ENCODE data around the gene DOCK10.

Gene DOCK10

DNA sequence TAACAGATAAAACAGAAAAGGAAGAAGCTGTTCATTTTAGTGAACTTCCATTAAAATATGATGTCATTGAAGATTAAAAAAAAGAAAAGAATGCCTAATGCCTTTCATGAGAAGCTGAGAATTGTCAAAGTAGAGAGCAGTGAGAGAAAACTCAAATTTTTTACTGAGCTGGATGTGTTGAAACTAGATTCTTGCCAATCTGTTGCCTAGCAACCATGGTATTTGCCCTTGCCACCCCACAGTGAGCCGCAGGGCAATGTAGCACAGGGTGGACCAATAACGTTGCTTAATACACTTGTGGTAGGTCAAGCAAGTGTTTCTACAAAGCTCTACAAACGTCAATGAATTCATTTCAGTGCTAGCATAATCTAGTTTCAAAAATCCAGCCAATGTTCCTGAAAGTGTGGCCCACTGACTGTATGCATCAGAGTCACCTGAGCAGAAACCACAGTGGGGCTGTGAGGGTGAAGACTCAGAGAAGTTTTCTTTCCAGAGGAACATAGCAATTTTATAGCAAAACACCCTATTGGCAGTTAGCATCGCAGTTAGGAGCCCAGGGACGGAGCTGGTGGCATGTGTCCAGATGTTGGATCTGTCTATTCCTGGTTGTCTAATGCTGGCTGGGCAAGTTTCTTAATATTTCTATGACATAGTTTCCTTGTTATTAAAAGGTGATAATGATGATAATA, 132.2 kb downstream of the DOCK10 start:
- DNase-seq: peak; percentile 53 to 82

DNA sequence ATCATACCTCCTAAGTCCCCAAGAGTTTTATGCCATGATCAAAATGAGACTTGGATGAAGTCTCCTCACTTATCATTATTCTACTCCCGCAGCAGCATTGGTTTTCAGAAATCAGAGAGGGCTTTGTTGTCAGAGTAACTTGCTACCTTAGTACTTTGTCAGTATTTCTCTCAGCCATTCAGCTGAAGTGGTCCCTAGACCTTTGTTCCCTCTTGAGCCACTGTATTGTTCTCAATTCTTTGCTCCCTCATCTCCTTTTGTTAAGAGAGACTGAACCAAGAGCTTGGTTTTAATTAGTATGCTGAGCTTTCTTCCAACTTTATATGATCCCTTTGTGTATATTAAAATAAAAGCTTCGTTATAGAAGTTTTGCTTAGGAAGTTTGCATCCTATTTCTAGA, 133.4 kb downstream of the DOCK10 start:
- no peak for DNase-seq

- DNase-seq: no peak
These were observed 137.9 kb downstream of the DOCK10 start for GRCh38 chr2:224904381-224904780.

- no peak for DNase-seq
These were observed 138.6 kb downstream of the DOCK10 start for GRCh38 chr2:224903621-224904020.

- peak; percentile 41 to 78 for DNase-seq
These were observed 141.1 kb downstream of the DOCK10 start for GRCh38 chr2:224901121-224901676.

GRCh38 chr2:224895377-224895776, 146.9 kb downstream of the DOCK10 start:
- DNase-seq: no peak

DNA sequence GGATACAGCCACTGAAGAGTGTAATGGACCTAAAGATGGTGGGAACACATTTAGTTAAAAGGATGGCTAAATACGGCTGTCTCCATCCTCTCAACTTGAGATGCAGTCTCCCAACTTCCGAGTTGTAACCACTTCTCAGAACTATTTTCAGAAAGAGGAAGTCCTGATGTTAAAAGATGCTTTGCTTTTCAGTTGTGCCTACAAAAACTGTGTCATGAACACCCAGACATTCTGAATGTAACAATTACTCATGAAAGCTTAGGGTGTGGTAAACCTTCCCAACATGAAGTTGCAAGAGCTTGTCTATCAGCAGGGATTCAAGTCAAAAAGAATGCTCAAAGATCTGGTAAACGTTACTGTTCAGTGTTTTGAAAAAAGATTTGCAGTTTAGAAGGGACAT, 147.9 kb downstream of the DOCK10 start:
- no peak for DNase-seq

GRCh38 chr2:224893848-224894247, 148.4 kb downstream of the DOCK10 start:
- DNase-seq: no peak

DNA sequence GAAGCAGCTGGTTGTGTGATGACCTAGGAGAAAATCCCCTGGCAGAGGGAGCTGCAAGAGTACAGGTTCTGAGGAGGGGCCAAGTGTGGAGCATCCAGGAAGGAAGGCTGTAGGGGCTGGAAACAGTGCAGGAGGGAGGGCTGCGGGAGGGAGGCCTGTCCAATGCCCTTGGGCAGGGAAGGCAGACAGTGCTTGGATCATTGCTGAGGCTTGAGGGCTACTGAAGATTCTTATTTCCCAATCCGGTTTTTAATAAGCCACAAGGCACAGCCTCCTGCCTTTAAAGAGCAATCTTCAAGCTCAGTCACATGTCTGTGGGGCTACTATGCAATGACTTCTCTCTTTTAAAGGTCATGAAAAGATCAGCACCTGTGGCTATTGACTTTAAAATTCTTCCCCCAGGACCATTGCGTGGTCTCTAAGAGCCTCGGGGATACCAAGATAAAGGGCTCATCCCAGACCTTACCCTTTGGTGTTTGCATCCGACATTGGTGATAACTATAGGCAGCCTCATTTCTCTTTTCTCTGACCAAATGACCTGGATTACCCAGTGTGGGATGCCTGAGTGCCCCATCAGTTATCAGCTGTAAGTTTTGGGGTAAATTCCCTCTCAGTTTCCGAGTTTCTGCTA, 149.6 kb downstream of the DOCK10 start:
- DNase-seq: no peak

DNA sequence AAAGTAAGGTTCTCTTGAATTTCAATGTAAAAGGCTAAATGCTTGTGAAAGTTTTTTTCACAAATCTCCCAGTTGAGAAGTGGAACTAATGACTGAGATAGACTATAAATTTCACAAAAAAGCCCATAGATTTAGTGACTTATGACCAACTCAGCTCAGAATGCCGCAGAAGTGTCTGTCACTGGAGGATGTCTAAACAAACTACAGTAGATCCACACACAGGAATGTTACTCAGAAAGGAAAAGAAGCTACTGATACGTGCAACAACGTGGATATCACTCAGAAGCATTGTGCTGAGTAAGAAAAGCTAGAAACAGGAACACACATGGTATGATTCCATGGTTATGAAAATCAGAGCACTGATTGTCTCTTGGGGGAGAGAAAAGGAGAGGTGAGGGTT, 151.9 kb downstream of the DOCK10 start:
- no peak for DNase-seq

GRCh38 chr2:224887141-224887540, 155.1 kb downstream of the DOCK10 start:
- no peak for DNase-seq

- DNase-seq: no peak
These were observed 156.3 kb downstream of the DOCK10 start for GRCh38 chr2:224885836-224886547.

- no peak for DNase-seq
These were observed 157.0 kb downstream of the DOCK10 start for GRCh38 chr2:224885291-224885690.

GRCh38 chr2:224884188-224884587, 158.1 kb downstream of the DOCK10 start:
- no peak for DNase-seq

DNA sequence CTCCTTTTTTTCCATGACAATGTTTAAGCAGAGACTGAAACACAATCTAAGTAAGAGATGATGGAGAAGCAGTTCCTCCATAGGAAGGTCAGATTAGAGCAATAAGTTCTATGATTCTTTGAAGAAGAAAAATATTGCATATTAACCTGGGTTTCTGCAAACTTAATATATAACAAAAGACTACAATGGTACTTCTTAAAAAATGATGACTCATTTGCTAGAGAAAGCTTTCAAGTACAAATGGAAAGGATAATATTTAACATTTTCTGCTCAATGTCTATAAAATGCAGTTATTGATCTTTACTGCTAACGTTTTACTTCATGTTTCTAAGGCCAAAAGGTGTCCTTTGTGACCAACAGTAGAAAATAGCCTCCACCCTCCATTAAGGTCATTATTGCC, 158.6 kb downstream of the DOCK10 start:
- no peak for DNase-seq

- no peak for DNase-seq
These were observed 159.1 kb downstream of the DOCK10 start for GRCh38 chr2:224883172-224883516.

- DNase-seq: no peak
These were observed 159.7 kb downstream of the DOCK10 start for GRCh38 chr2:224882291-224883171.

GRCh38 chr2:224881846-224882245, 160.4 kb downstream of the DOCK10 start:
- DNase-seq: no peak

GRCh38 chr2:224876522-224876921, 165.7 kb downstream of the DOCK10 start:
- no peak for DNase-seq

DNA sequence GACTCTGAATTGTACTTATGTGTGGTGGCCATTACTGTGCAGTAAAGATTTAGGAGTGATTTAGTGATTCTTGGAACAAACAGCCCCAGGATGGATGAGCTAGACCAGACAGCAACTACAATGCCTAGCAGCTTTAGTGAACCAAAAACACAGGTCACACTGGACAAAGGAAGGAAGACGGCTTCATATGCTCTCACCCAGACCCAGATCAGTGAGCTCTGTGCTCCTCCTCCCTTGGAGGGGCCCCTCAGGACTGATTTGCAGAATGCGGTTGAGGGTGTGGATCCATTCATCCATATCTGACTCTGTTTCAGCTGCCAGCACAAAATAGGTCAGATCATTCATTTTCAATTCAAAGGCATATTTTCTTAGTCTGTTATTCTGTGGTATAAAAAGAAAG, 166.4 kb downstream of the DOCK10 start:
- DNase-seq: no peak

GRCh38 chr2:224875153-224875552, 167.1 kb downstream of the DOCK10 start:
- no peak for DNase-seq

DNA sequence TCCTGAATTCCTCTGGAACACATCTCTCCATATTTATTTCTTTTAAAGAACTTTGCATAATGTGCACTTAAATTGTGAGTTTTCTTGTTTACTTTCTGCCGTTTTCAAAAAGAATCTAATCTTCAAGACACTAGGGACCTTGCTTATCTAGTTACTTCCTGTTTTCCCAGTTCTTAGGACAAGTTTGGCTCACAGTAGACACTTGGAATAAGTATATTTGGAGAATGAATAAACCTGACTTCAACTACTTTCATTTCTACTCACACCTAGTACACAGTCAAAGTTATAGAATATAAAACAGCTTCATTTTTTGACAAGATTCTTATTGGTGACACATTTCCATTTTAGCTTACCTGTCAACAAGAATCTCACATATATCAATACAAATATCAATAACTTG, 170.5 kb downstream of the DOCK10 start:
- no peak for DNase-seq

DNA sequence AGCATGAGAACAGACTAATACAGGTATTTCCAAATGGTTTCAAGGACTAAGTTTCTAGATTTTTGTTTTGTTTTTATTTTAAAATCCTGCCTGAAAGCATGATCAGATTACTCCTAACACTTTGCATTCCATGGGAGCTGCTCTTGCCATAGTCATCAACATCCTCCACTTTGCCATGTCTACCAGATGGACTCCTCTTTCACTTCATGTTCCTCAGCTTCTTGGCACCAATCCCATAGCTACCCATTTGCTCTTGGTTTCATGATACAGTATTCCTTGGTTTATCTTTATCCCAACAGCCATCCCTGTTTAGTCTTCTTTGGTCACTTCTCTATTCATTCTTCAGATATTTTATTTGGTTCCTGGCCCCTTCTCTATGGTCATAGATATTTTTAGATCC, 171.9 kb downstream of the DOCK10 start:
- DNase-seq: no peak
